Measurements from ENCODE around the gene DTD1.
A peak's percentile ranks its signal among the peaks of the same experiment; 100 is the strongest.

DTD1 gene

GRCh38 chr20:18578581-18578980 lies 9.3 kb upstream of the DTD1 start:
- DNase-seq (ENCODE audit: low read depth, low spot score), result no peak
- H3K4me3 ChIP-seq (ENCODE audit: low read depth, low read length), result no peak overlapping the region
- in situ Hi-C loops (cut with HindIII; ENCODE audit: low sequenced_read_pairs), result no loop called here
- no peak for TF ChIP-seq CTCF (IDR thresholded peaks at IDR 0.05; ENCODE audit: low read depth, low read length)

GRCh38 chr20:18580012-18580411 lies 7.8 kb upstream of the DTD1 start:
- TF ChIP-seq CTCF (IDR thresholded peaks at IDR 0.05; ENCODE audit: low read depth, low read length), result no peak
- in situ Hi-C loops (cut with HindIII; ENCODE audit: low sequenced_read_pairs), result no loop called here
- DNase-seq (ENCODE audit: low read depth, low spot score), result no peak

GRCh38 chr20:18585134-18585533 lies 2.7 kb upstream of the DTD1 start:
- in situ Hi-C loops (cut with HindIII; ENCODE audit: low sequenced_read_pairs), result no loop called here
- no peak for TF ChIP-seq CTCF (IDR thresholded peaks at IDR 0.05; ENCODE audit: low read depth, low read length)
- H3K4me3 ChIP-seq (ENCODE audit: low read depth, low read length), result no peak overlapping the region
- peak; percentile 55 for DNase-seq (ENCODE audit: low read depth, low spot score)

More at GRCh38 chr20:18580012-18580411, 7.8 kb upstream of the DTD1 start:
- H3K4me3 ChIP-seq (ENCODE audit: low read depth, low read length), result no peak overlapping the region

GRCh38 chr20:18588574-18588933 lies 700 bp downstream of the DTD1 start:
- in situ Hi-C loops (cut with HindIII; ENCODE audit: low sequenced_read_pairs), result no loop called here
- DNase-seq (ENCODE audit: low read depth, low spot score), result no peak
- TF ChIP-seq CTCF (IDR thresholded peaks at IDR 0.05; ENCODE audit: low read depth, low read length), result no peak

GRCh38 chr20:18589941-18590674 lies 2.3 kb downstream of the DTD1 start:
- TF ChIP-seq CTCF (IDR thresholded peaks at IDR 0.05; ENCODE audit: low read depth, low read length), result no peak
- H3K4me3 ChIP-seq (ENCODE audit: low read depth, low read length), result no peak overlapping the region
- DNase-seq (ENCODE audit: low read depth, low spot score), result no peak
- in situ Hi-C loops (cut with HindIII; ENCODE audit: low sequenced_read_pairs), result no loop called here

More at GRCh38 chr20:18588574-18588933, 700 bp downstream of the DTD1 start:
- peak overlapping the region; percentile 62 for H3K4me3 ChIP-seq (ENCODE audit: low read depth, low read length)

GRCh38 chr20:18596270-18596669 lies 8.4 kb downstream of the DTD1 start:
- in situ Hi-C loops (cut with HindIII; ENCODE audit: low sequenced_read_pairs), result no loop called here
- DNase-seq (ENCODE audit: low read depth, low spot score), result no peak
- H3K4me3 ChIP-seq (ENCODE audit: low read depth, low read length), result no peak overlapping the region
- TF ChIP-seq CTCF (IDR thresholded peaks at IDR 0.05; ENCODE audit: low read depth, low read length), result no peak
